HepG2 (cell line): Measurements from ENCODE around the gene PKP4.

Experiments
- CHCHD3 ChIP-seq: sonication (generic); formaldehyde crosslinking; IDR thresholded peaks from 2 replicates; pipeline ENCODE4 v1.8.0; 2022; ENCODE audit warnings: mild to moderate bottlenecking, missing genetic modification reagents, moderate library complexity
- ZNF776 ChIP-seq: sonication (generic); formaldehyde crosslinking; IDR thresholded peaks from 2 replicates; pipeline ENCODE4 v1.4.0; 2020; ENCODE audit warnings: mild to moderate bottlenecking, missing genetic modification reagents

DNA sequence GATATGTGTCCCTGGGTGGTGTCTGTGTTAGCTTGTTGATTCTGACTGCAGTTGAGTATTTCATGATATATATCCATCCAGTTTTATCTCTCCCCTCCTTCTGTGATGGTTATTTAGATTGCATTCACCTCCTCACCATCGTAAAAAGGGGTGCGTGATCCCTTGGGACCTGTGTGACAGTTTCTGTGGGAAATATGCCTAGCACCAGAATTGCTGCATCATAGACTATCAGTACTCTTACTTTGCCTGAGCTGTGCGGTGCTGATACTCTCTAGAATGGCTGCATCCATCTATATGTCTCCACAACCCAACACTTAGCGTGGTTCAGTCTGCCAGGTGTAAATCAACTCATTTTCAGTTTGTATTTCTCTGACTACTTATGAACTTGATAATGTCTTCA lies 34.3 kb downstream of the PKP4 start:
- TF ChIP-seq ZNF776 (CRISPR knock-in tag) (no peak), CHCHD3 (no peak)
